ENCODE measurements around the gene TAS2R39. TPM values are rescaled to one million over a fixed set of nuclear protein-coding genes. Genes with fewer than 3 reads are reported as not detected.

The TAS2R39 gene
- total RNA-seq, 1 donor from 2014 or later: not detected

GRCh38 chr7:143188994-143189393 is 5.8 kb downstream of the TAS2R39 start:
- peaks cover 9% of the 10 kb centered on the region for H3K27me3 Mint-ChIP-seq (ENCODE audit: low read depth)
- no peaks in the 10 kb centered on the region for H3K9me3 Mint-ChIP-seq
- no peak overlapping the region for H3K27ac Mint-ChIP-seq
- no peak overlapping the region for H3K4me3 Mint-ChIP-seq
- TF ChIP-seq CTCF (IDR thresholded peaks at IDR 0.05; ENCODE audit: unreplicated experiment): no peak
- DNase-seq (ENCODE audit: low spot score in 2 of 2, unreplicated experiment in 2 of 2): no peak
- H3K4me1 Mint-ChIP-seq: peaks cover 25% of the 10 kb centered on the region
- H3K36me3 Mint-ChIP-seq: no peaks in the 10 kb centered on the region

- H3K4me1 Mint-ChIP-seq: peaks cover 24% of the 10 kb centered on the region
- H3K9me3 Mint-ChIP-seq: peaks cover 23% of the 10 kb centered on the region
- no peak for TF ChIP-seq CTCF (IDR thresholded peaks at IDR 0.05; ENCODE audit: unreplicated experiment)
- H3K27me3 Mint-ChIP-seq (ENCODE audit: low read depth): no peaks in the 10 kb centered on the region
- no peaks in the 10 kb centered on the region for H3K36me3 Mint-ChIP-seq
- DNase-seq (ENCODE audit: low spot score in 2 of 2, unreplicated experiment in 2 of 2): no peak
- H3K4me3 Mint-ChIP-seq: no peak overlapping the region
- no peak overlapping the region for H3K27ac Mint-ChIP-seq
Measured at GRCh38 chr7:143193880-143194279, 10.7 kb downstream of the TAS2R39 start.

DNA sequence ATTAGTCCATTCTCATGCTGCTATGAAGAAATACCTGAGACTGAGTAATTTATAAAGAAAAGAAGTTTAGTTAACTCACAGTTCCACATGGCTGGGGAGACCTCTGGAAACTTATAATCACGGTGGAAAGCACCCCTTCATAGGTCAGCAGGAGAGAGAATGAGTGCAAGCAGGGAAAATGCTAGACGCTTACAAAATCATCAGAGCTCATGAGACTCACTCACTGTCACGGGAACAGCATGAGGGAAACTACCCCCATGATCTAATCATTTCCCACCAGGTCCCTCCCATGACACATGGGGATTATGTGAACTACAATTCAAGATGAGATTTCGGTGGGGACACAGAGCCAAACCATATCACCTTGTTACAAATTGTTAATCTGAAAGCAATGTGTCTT is 15.8 kb downstream of the TAS2R39 start:
- Mint-ChIP-seq H3K4me3 (no peak overlapping the region), H3K9me3 (peaks cover 26% of the 10 kb centered on the region), H3K4me1 (no peaks in the 10 kb centered on the region), H3K27me3 (ENCODE audit: low read depth) (no peaks in the 10 kb centered on the region), H3K27ac (no peak overlapping the region), H3K36me3 (no peaks in the 10 kb centered on the region)
- TF ChIP-seq CTCF (IDR thresholded peaks at IDR 0.05; ENCODE audit: unreplicated experiment): no peak
- no peak for DNase-seq (ENCODE audit: low spot score in 2 of 2, unreplicated experiment in 2 of 2)

DNA sequence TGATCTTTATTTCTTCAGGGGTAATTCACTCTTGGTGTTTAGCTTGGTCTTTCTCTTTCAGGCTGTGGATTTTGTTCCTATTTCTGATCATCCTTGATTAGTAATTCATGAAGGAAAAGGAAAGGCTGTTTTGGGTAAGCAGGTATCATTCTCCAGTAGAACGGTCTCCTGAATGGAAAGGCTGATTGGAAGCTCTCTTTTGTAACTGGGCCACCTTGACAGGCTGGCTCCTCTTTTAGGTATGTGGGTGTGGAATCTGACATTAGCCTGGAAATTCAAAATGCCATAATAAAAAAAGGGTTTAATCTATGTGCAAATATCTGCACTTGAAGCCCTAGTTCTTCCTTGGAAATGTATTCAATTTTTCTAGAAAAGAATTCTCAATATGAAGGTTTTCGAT is 18.9 kb downstream of the TAS2R39 start:
- Mint-ChIP-seq H3K36me3 (no peaks in the 10 kb centered on the region), H3K4me1 (no peaks in the 10 kb centered on the region), H3K27me3 (ENCODE audit: low read depth) (no peaks in the 10 kb centered on the region), H3K27ac (no peak overlapping the region), H3K4me3 (no peak overlapping the region), H3K9me3 (peaks cover 17% of the 10 kb centered on the region)
- no peak for TF ChIP-seq CTCF (IDR thresholded peaks at IDR 0.05; ENCODE audit: unreplicated experiment)
- no peak for DNase-seq (ENCODE audit: low spot score in 2 of 2, unreplicated experiment in 2 of 2)

GRCh38 chr7:143203386-143203785 is 20.2 kb downstream of the TAS2R39 start:
- no peaks in the 10 kb centered on the region for H3K36me3 Mint-ChIP-seq
- TF ChIP-seq CTCF (IDR thresholded peaks at IDR 0.05; ENCODE audit: unreplicated experiment): no peak
- H3K4me1 Mint-ChIP-seq: no peaks in the 10 kb centered on the region
- H3K9me3 Mint-ChIP-seq: peaks cover 8% of the 10 kb centered on the region
- no peaks in the 10 kb centered on the region for H3K27me3 Mint-ChIP-seq (ENCODE audit: low read depth)
- no peak overlapping the region for H3K4me3 Mint-ChIP-seq
- no peak overlapping the region for H3K27ac Mint-ChIP-seq
- no peak for DNase-seq (ENCODE audit: low spot score in 2 of 2, unreplicated experiment in 2 of 2)
